Measurements from ENCODE around the gene CNTNAP2. TPM values are rescaled to one million over a fixed set of nuclear protein-coding genes. Genes with fewer than 3 reads are reported as not detected.

Gene CNTNAP2
- total RNA-seq, 2 donors from 2014 or later = 0.37 TPM; not detected in 1

DNA sequence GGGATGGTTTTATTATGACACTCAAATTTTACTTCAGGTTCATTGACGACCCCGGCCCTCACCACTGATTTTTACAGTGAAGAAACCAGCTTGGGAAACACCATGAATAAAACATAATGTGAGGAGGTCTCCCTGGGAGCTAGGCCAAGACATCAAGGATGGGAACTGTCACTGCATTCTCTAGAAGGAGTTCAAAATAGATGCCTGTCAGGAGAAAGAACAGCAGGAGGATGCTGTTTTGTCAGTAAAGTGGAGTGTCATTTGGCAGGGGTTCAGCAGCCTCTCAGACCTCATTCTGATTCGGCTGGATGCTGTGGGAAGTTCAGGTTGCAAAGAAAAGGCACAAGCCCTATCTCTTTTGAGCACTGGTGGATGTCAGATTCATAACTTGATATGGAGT is 2113.7 kb downstream of the CNTNAP2 start:
- no peaks in the 10 kb centered on the region for H3K4me1 Mint-ChIP-seq
- H3K27ac Mint-ChIP-seq = no peak overlapping the region
- peaks cover 17% of the 10 kb centered on the region for H3K27me3 Mint-ChIP-seq
- no peak overlapping the region for H3K4me3 Mint-ChIP-seq
- DNase-seq (no peak), ATAC-seq (no peak)
- peaks cover 4% of the 10 kb centered on the region for H3K36me3 Mint-ChIP-seq (ENCODE audit: low read depth)
- no peaks in the 10 kb centered on the region for H3K9me3 ChIP-seq (ENCODE audit: control insufficient read depth, low read length, poor library complexity, severe bottlenecking)

- Mint-ChIP-seq H3K27me3 (peaks cover 17% of the 10 kb centered on the region), H3K36me3 (ENCODE audit: low read depth) (peaks cover 4% of the 10 kb centered on the region), H3K4me1 (no peaks in the 10 kb centered on the region), H3K4me3 (no peak overlapping the region), H3K27ac (no peak overlapping the region)
- no peaks in the 10 kb centered on the region for H3K9me3 ChIP-seq (ENCODE audit: control insufficient read depth, low read length, poor library complexity, severe bottlenecking)
- ATAC-seq (no peak), DNase-seq (no peak)
Measured at GRCh38 chr7:148230883-148231282, 2114.3 kb downstream of the CNTNAP2 start.

DNA sequence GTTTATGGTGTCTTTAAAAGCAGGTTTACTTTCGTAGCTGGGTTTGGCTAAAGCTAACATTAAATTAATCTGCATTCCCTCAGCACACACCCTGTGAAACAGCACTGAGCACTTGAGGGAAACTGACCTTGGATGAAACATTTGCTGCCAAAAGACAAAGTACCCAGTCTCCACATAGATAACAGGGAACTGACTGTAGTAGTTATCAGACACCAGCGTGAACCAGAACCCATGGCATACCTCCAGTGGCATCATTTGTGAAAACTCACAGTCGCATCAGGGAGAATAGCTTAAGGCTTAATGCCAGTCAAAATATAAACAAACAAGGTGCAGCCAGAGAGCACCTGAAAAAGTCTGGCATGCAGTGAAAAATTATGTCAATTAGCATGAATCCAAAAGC is 2116.2 kb downstream of the CNTNAP2 start:
- DNase-seq = no peak
- no peak for ATAC-seq
- Mint-ChIP-seq H3K27me3 (peaks cover 9% of the 10 kb centered on the region), H3K4me3 (no peak overlapping the region), H3K27ac (no peak overlapping the region), H3K36me3 (ENCODE audit: low read depth) (peaks cover 2% of the 10 kb centered on the region), H3K4me1 (no peaks in the 10 kb centered on the region)
- H3K9me3 ChIP-seq (ENCODE audit: control insufficient read depth, low read length, poor library complexity, severe bottlenecking) = no peaks in the 10 kb centered on the region

GRCh38 chr7:148234715-148235114 is 2118.1 kb downstream of the CNTNAP2 start:
- H3K27ac Mint-ChIP-seq = no peak overlapping the region
- H3K4me3 Mint-ChIP-seq = no peak overlapping the region
- peaks cover 2% of the 10 kb centered on the region for H3K36me3 Mint-ChIP-seq (ENCODE audit: low read depth)
- no peaks in the 10 kb centered on the region for H3K9me3 ChIP-seq (ENCODE audit: control insufficient read depth, low read length, poor library complexity, severe bottlenecking)
- no peak for ATAC-seq
- H3K27me3 Mint-ChIP-seq = peaks cover 17% of the 10 kb centered on the region
- DNase-seq = no peak
- no peaks in the 10 kb centered on the region for H3K4me1 Mint-ChIP-seq

DNA sequence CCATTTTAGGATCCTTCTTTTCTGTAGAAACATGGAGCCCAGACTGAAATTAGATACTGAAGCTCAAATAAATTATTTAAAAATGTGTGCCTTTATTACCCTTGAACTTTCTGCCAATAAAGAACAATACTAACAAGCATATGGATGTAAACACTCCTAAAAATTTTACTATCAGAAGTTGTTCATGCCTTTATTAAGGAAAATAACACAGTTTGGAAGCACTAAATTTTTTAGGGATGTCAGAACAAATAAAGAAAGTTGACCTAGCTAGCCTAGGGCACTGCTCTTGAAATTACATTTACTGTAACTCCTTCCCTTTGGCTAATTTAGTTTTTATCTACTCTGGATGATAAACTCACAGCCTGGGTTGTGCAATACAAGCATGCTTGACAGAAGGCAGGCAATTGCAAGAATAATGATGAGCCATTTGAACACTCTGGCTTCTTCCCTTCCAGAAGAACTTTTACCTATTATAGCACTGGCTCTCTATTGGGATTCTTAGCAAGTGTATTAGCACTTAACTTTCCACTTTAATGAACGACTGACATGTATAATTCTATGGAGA is 2122.2 kb downstream of the CNTNAP2 start:
- Mint-ChIP-seq H3K27ac (no peak overlapping the region), H3K4me1 (no peaks in the 10 kb centered on the region)

DNA sequence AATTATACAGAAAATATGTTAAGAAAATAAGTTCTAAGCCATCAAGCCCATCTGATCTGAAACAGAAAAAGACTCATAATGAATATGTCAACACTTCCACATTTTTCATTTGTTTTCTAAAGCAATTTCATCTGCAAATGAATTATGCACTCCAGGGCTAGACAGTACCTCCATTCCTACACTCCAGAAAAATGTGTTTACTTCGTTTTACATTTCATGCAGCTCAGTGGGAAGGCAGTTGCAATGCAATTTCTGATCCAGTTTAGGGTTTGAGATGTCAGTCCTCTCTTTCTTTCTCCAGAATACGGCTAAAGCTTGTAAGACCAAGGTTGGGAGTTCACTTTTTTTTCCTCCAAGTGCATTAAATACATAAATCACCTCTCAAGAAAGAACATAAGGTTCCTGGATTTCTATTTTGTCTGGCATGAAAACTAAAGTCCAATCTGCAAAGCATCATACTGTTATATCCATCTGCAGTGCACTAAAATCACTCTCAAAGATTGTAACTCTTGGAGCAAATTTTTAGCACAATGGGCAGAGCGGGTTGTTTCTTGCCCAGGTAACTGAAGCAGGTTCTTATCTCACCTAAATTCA is 2125.2 kb downstream of the CNTNAP2 start:
- Mint-ChIP-seq H3K27me3 (peaks cover 52% of the 10 kb centered on the region), H3K4me3 (no peak overlapping the region), H3K4me1 (no peaks in the 10 kb centered on the region), H3K27ac (no peak overlapping the region), H3K36me3 (ENCODE audit: low read depth) (peaks cover 2% of the 10 kb centered on the region)
- DNase-seq = no peak
- no peaks in the 10 kb centered on the region for H3K9me3 ChIP-seq (ENCODE audit: control insufficient read depth, low read length, poor library complexity, severe bottlenecking)
- no peak for ATAC-seq

More for the DNA sequence above, 2122.2 kb downstream of the CNTNAP2 start:
- H3K27me3 Mint-ChIP-seq = peaks cover 48% of the 10 kb centered on the region
- ATAC-seq (no peak), DNase-seq (no peak)
- no peak overlapping the region for H3K4me3 Mint-ChIP-seq
- H3K9me3 ChIP-seq (ENCODE audit: control insufficient read depth, low read length, poor library complexity, severe bottlenecking) = no peaks in the 10 kb centered on the region
- peaks cover 2% of the 10 kb centered on the region for H3K36me3 Mint-ChIP-seq (ENCODE audit: low read depth)

GRCh38 chr7:148242294-148242821 is 2125.8 kb downstream of the CNTNAP2 start:
- no peak for DNase-seq
- Mint-ChIP-seq H3K4me1 (no peaks in the 10 kb centered on the region), H3K36me3 (ENCODE audit: low read depth) (peaks cover 2% of the 10 kb centered on the region), H3K27ac (no peak overlapping the region), H3K4me3 (no peak overlapping the region), H3K27me3 (peaks cover 52% of the 10 kb centered on the region)
- ATAC-seq = no peak
- H3K9me3 ChIP-seq (ENCODE audit: control insufficient read depth, low read length, poor library complexity, severe bottlenecking) = no peaks in the 10 kb centered on the region

DNA sequence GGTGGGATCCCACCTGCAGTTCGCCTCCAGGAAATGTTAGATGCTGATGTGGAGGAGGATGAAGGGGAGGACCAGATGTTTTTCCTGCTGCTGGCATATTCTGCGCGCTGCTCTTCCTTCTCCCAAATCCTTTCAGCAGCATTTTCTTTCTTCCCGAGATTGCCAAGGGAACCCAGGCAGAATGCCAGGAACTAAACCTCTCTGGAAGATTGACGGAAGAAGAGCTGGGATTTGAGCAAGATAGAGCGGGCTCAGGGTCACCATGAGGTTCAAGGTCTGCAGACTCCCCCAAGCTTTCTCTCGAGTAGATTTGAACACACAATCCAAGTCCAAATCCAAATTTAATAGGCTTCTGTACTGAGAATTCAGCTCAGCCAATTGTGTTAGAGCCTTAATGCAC is 2128.8 kb downstream of the CNTNAP2 start:
- no peak for ATAC-seq
- no peak for DNase-seq
- no peak overlapping the region for H3K27ac Mint-ChIP-seq

GRCh38 chr7:148253629-148254028 is 2137.0 kb downstream of the CNTNAP2 start:
- Mint-ChIP-seq H3K4me3 (no peak overlapping the region), H3K27me3 (peaks cover 21% of the 10 kb centered on the region), H3K4me1 (no peaks in the 10 kb centered on the region), H3K36me3 (ENCODE audit: low read depth) (peaks cover 2% of the 10 kb centered on the region), H3K27ac (no peak overlapping the region)
- ATAC-seq = no peak
- H3K9me3 ChIP-seq (ENCODE audit: control insufficient read depth, low read length, poor library complexity, severe bottlenecking) = peaks cover 3% of the 10 kb centered on the region
- no peak for DNase-seq

More for the DNA sequence above, 2128.8 kb downstream of the CNTNAP2 start:
- H3K9me3 ChIP-seq (ENCODE audit: control insufficient read depth, low read length, poor library complexity, severe bottlenecking) = no peaks in the 10 kb centered on the region
- H3K36me3 Mint-ChIP-seq (ENCODE audit: low read depth) = peaks cover 2% of the 10 kb centered on the region
- H3K4me3 Mint-ChIP-seq = no peak overlapping the region
- no peaks in the 10 kb centered on the region for H3K4me1 Mint-ChIP-seq
- H3K27me3 Mint-ChIP-seq = peaks cover 45% of the 10 kb centered on the region

DNA sequence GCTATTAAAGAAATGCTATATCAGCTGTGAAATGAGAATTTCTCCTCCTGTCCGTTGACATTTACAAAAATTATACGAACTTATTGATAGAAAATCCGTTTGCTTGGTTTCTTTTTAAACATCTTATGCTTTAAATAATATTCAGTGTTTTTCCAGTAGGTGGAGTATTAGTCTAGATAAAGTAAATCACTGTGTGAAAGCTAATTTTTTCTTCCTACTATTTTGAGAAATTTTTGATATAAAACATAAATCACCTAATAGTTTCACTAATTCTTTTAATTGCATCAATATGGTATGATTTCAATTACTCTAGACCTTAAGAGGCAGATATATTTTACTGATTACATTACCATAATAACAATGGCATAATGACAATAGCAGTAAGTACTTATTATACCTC is 2138.7 kb downstream of the CNTNAP2 start:
- H3K4me3 Mint-ChIP-seq = no peak overlapping the region

DNA sequence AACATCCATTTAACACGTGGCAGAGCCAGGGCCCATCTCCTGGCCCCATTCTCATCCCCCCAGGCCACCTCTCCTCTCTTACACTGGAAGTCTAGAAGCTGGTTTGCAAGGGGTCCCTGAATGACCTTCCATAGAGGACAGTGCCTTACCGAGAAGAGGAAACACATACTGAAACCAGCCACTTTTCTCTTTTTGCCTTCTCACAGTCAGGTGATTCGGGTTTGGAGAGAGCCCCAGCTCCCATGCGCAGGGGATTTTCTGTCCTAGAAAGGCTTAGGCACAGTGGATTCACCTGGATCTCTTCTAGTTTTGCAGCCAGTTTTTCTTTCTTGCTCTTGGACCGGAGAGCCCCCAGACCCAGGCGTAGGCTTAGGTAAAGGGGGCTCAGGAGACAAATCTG is 2139.8 kb downstream of the CNTNAP2 start:
- H3K36me3 Mint-ChIP-seq (ENCODE audit: low read depth) = peaks cover 2% of the 10 kb centered on the region
- ATAC-seq = no peak
- no peaks in the 10 kb centered on the region for H3K4me1 Mint-ChIP-seq
- H3K27me3 Mint-ChIP-seq = peaks cover 15% of the 10 kb centered on the region
- DNase-seq = no peak
- no peak overlapping the region for H3K27ac Mint-ChIP-seq
- H3K9me3 ChIP-seq (ENCODE audit: control insufficient read depth, low read length, poor library complexity, severe bottlenecking) = peaks cover 2% of the 10 kb centered on the region
- no peak overlapping the region for H3K4me3 Mint-ChIP-seq

More for the DNA sequence above, 2138.7 kb downstream of the CNTNAP2 start:
- peaks cover 13% of the 10 kb centered on the region for H3K27me3 Mint-ChIP-seq
- no peak for ATAC-seq
- no peak for DNase-seq
- peaks cover 2% of the 10 kb centered on the region for H3K36me3 Mint-ChIP-seq (ENCODE audit: low read depth)
- peaks cover 3% of the 10 kb centered on the region for H3K9me3 ChIP-seq (ENCODE audit: control insufficient read depth, low read length, poor library complexity, severe bottlenecking)
- no peaks in the 10 kb centered on the region for H3K4me1 Mint-ChIP-seq
- H3K27ac Mint-ChIP-seq = no peak overlapping the region

DNA sequence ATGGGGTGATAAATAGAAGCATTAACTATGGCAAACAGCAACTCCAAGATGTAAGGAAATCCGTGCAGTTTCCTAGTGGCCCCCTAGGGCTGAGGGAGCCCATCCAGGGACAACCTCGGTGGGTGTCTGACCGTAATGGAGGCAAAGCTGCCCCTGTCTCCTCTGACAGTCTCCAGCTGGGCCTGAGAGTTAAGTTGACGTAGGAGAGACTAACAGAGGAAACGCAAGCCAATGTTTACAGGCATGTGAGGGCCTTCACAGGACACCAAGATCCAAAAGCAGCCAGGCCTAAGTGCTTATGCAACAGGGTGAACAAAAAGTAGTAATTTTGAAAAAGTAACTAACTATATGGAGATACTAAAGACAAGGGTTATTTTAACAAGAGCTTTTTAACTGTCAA is 2144.0 kb downstream of the CNTNAP2 start:
- peaks cover 29% of the 10 kb centered on the region for H3K27me3 Mint-ChIP-seq
- peaks cover 11% of the 10 kb centered on the region for H3K4me1 Mint-ChIP-seq
- H3K27ac Mint-ChIP-seq = no peak overlapping the region
- ATAC-seq = no peak
- no peaks in the 10 kb centered on the region for H3K9me3 ChIP-seq (ENCODE audit: control insufficient read depth, low read length, poor library complexity, severe bottlenecking)
- H3K36me3 Mint-ChIP-seq (ENCODE audit: low read depth) = no peaks in the 10 kb centered on the region
- no peak overlapping the region for H3K4me3 Mint-ChIP-seq
- DNase-seq = no peak

DNA sequence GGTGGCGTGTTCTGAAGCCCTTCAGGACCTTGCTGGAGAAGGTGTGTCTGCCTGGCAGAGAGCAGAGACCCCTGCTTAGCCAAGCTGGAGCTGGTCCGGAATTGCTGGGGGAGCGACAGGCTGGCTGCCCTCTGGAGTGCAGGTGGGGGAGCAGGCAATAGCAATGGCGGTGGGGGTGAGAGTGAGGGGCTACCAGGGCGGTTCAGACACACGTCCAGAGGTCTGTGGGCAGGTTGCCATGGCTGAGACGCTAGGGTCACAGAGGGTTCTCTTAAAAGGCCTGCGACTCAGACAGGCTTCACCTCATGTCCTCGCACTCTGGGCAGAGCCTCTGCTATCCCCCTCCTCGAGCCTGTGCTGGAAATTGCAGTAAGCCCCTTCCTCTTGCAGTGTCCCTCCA is 2144.9 kb downstream of the CNTNAP2 start:
- ATAC-seq = no peak
- no peaks in the 10 kb centered on the region for H3K9me3 ChIP-seq (ENCODE audit: control insufficient read depth, low read length, poor library complexity, severe bottlenecking)
- H3K36me3 Mint-ChIP-seq (ENCODE audit: low read depth) = no peaks in the 10 kb centered on the region
- no peak for DNase-seq
- H3K27me3 Mint-ChIP-seq = peaks cover 37% of the 10 kb centered on the region
- H3K4me1 Mint-ChIP-seq = peaks cover 11% of the 10 kb centered on the region
- H3K27ac Mint-ChIP-seq = no peak overlapping the region
- H3K4me3 Mint-ChIP-seq = no peak overlapping the region
